CD14-positive monocyte (primary cell): ENCODE results near the gene MED27. TPM values are rescaled to one million over a fixed set of nuclear protein-coding genes. Genes with fewer than 3 reads are reported as not detected.

Experiments
- DNase-seq, 3 donors: peaks; one replicate each; pipeline ENCODE4 v3.0.0-alpha.2; 2011 to 2022
- H2AFZ ChIP-seq: 2 replicates; pipeline ENCODE4 v1.6.0; 2012; ENCODE audit warnings: mild to moderate bottlenecking, low read depth, low read length, inconsistent platforms; ENCODE audit not compliant: insufficient read depth, poor library complexity, severe bottlenecking
- H3K27ac ChIP-seq, 2 donors: 1 replicate in 1 of 2; 2 replicates in 1 of 2; pipeline ENCODE4 v1.5.1; 2012 to 2013; ENCODE audit warnings: low read length in 2 of 2, control low read depth in 1 of 2, inconsistent platforms in 1 of 2, low read depth in 1 of 2, mild to moderate bottlenecking in 1 of 2
- H3K27me3 ChIP-seq, 2 donors: one replicate each; pipeline versions ENCODE4 v1.6.0 to v1.6.1; 2011 to 2013; ENCODE audit warnings: low read length in 2 of 2; ENCODE audit not compliant: control insufficient read depth in 2 of 2, insufficient read depth in 2 of 2
- H3K36me3 ChIP-seq, 2 donors: replicated peaks in 1 of 2; 1 replicate in 1 of 2; 2 replicates in 1 of 2; pipeline versions ENCODE4 v1.5.1 to v1.6.1; 2012 to 2013; ENCODE audit warnings: low read length in 2 of 2, control low read depth in 1 of 2, inconsistent platforms in 1 of 2, mild to moderate bottlenecking in 1 of 2; ENCODE audit not compliant: insufficient read depth in 2 of 2, control insufficient read depth in 1 of 2
- H3K4me1 ChIP-seq, 2 donors: 1 replicate in 1 of 2; 2 replicates in 1 of 2; pipeline versions ENCODE4 v1.5.1 to v1.6.1; 2012 to 2013; ENCODE audit warnings: low read length in 2 of 2, control low read depth in 1 of 2, inconsistent platforms in 1 of 2, mild to moderate bottlenecking in 1 of 2, moderate library complexity in 1 of 2; ENCODE audit not compliant: insufficient read depth in 2 of 2, control insufficient read depth in 1 of 2
- H3K4me2 ChIP-seq: replicated peaks from 2 replicates; pipeline ENCODE3; 2012; ENCODE audit warnings: low read length, moderate library complexity, mild to moderate bottlenecking; ENCODE audit not compliant: poor library complexity, severe bottlenecking; ENCODE audit errors: extremely low read depth
- H3K4me3 ChIP-seq, 3 experiments: fragments of 200-600 bp in 1 of 3; sonication (generic) in 1 of 3; replicated peaks in 1 of 3; 1 replicate in 2 of 3; 2 replicates in 1 of 3; pipeline ENCODE4 v1.5.1; 2011 to 2013; ENCODE audit warnings: low read length in 3 of 3, mild to moderate bottlenecking in 3 of 3, control low read depth in 2 of 3, low read depth in 2 of 3, inconsistent platforms in 1 of 3, moderate library complexity in 1 of 3
- H3K79me2 ChIP-seq: 2 replicates; pipeline ENCODE4 v1.6.0; 2012; ENCODE audit warnings: mild to moderate bottlenecking, control low read depth, inconsistent platforms, low read length, moderate library complexity; ENCODE audit not compliant: insufficient read depth
- H3K9ac ChIP-seq: 2 replicates; pipeline ENCODE4 v1.6.0; 2017; ENCODE audit warnings: low read length, mild to moderate bottlenecking; ENCODE audit not compliant: insufficient read depth, poor library complexity, severe bottlenecking
- H3K9me3 ChIP-seq, 2 donors: replicated peaks in 1 of 2; 1 replicate in 1 of 2; 2 replicates in 1 of 2; pipeline versions ENCODE4 v1.5.1 to v1.6.1; 2012 to 2013; ENCODE audit warnings: low read length in 2 of 2, control low read depth in 1 of 2; ENCODE audit not compliant: control insufficient read depth in 1 of 2, insufficient read depth in 1 of 2
- H4K20me1 ChIP-seq: 2 replicates; pipeline ENCODE4 v1.6.0; 2012; ENCODE audit warnings: mild to moderate bottlenecking, low read length, control low read depth, moderate library complexity; ENCODE audit not compliant: insufficient read depth
- H3K27ac Mint-ChIP-seq, 7 donors: one replicate each; pipeline ENCODE4 v1.8.0; 2020; ENCODE audit warnings: mild to moderate bottlenecking in 7 of 7, mixed read lengths in 7 of 7, moderate library complexity in 6 of 7, inconsistent platforms in 2 of 7
- H3K27me3 Mint-ChIP-seq, 3 donors: one replicate each; pipeline ENCODE4 v1.8.0; 2021 to 2022; ENCODE audit warnings: low read depth in 3 of 3, mild to moderate bottlenecking in 3 of 3, mixed read lengths in 3 of 3, moderate library complexity in 3 of 3, inconsistent platforms in 1 of 3
- H3K36me3 Mint-ChIP-seq, 2 donors: one replicate each; pipeline ENCODE4 v1.8.0; 2020; ENCODE audit warnings: mixed read lengths in 2 of 2, inconsistent platforms in 1 of 2, mild to moderate bottlenecking in 1 of 2
- H3K4me1 Mint-ChIP-seq: one replicate; pipeline ENCODE4 v1.8.0; 2020; ENCODE audit warnings: mild to moderate bottlenecking, mixed read lengths
- H3K4me3 Mint-ChIP-seq, 2 donors: one replicate each; pipeline ENCODE4 v1.8.0; 2020; ENCODE audit warnings: mild to moderate bottlenecking in 2 of 2, mixed read lengths in 2 of 2, moderate library complexity in 1 of 2
- H3K9me3 Mint-ChIP-seq, 7 donors: one replicate each; pipeline ENCODE4 v1.8.0; 2020 to 2022; ENCODE audit warnings: mixed read lengths in 7 of 7, mild to moderate bottlenecking in 6 of 7, moderate library complexity in 6 of 7, inconsistent platforms in 2 of 7
- CTCF ChIP-seq: fragments of 200-600 bp; IDR thresholded peaks from one replicate; pipeline ENCODE4 v1.8.0; 2022; ENCODE audit warnings: antibody characterized with exemption, mild to moderate bottlenecking
- WGBS: methylation state at CpG from one replicate; pipeline ENCODE4 v1.1.5; 2013; ENCODE audit warnings: missing lambda C conversion rate; ENCODE audit not compliant: insufficient coverage; 5-methylcytosine and 5-hydroxymethylcytosine counted together
- intact Hi-C, 2 donors: fragments of 100-400 bp; cut with micrococcal nuclease; formaldehyde crosslinking; loops; one replicate each; pipeline versions ENCODE4 v1.15.0 to v1.15.1; 2023
- polyA plus RNA-seq, 3 donors: library from polyadenylated mRNA; depleted of rRNA in 1 of 3; unstranded in 2 of 3; stranded (reverse) in 1 of 3; fragments of 300-500 nt in 2 of 3; fragments of >200 nt in 1 of 3; fragmentation: Illumina TruSeq in 2 of 3; gene quantifications; 1 replicate in 2 of 3; 2 replicates in 1 of 3; pipeline ENCODE4 v1.2.3, GENCODE V29; 2012 to 2021

MED27 gene
- polyA plus RNA-seq, 3 donors, result 14.0 to 26.9 (median 25.8) TPM

DNA sequence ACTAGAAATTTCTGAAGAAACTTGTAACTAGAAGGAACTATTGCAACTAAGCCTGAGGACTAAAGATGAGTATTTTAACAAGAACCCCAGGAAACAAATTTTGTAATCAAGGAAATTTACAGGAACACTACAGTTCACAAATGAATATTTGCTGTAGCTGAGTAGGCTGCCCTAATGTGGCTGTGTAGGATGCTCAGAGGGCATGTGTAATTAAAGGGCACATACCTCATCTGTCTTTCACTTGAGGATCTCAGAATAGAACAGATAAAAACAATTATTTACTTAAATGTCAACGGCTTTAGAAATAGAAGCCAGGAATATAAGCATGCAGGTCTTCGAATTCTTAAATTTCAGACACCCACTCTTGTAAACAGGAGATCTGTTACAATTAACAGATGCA is 119.8 kb downstream of the MED27 start:
- Histone ChIP-seq H3K27me3 (no peaks in the 10 kb centered on the region), H3K79me2 (no peaks in the 10 kb centered on the region), H3K36me3 (peaks cover 0 to 18% of the 10 kb centered on the region in 2 donors), H3K4me1 (no peaks in the 10 kb centered on the region), H3K9me3 (no peaks in the 10 kb centered on the region), H3K4me2 (no peak overlapping the region), H3K4me3 (no peak overlapping the region), H3K27ac (no peak overlapping the region), H4K20me1 (no peaks in the 10 kb centered on the region), H2AFZ (no peak overlapping the region), H3K9ac (no peak overlapping the region)
- DNase-seq, result no peak
- intact Hi-C loops, result no loop called here
- Mint-ChIP-seq H3K36me3 (peaks cover 12 to 20% of the 10 kb centered on the region in 2 donors), H3K9me3 (no peaks in the 10 kb centered on the region), H3K27ac (no peak overlapping the region), H3K27me3 (no peaks in the 10 kb centered on the region), H3K4me3 (no peak overlapping the region), H3K4me1 (no peaks in the 10 kb centered on the region)
- TF ChIP-seq CTCF, result no peak
- WGBS, result no CpG with 5 or more reads among the region's 2 CpGs

- TF ChIP-seq CTCF, result no peak
Observed at GRCh38 chr9:131959056-131959455, 120.6 kb downstream of the MED27 start.

More at GRCh38 chr9:131959056-131959455, 120.6 kb downstream of the MED27 start:
- no peaks in the 10 kb centered on the region for H3K4me1 ChIP-seq
- no peak overlapping the region for H3K27ac ChIP-seq
- no peak for DNase-seq
- Mint-ChIP-seq H3K27ac (no peak overlapping the region), H3K4me1 (no peaks in the 10 kb centered on the region), H3K4me3 (no peak overlapping the region), H3K27me3 (no peaks in the 10 kb centered on the region), H3K9me3 (no peaks in the 10 kb centered on the region), H3K36me3 (peaks cover 8 to 17% of the 10 kb centered on the region in 2 donors)
- no peaks in the 10 kb centered on the region for H3K9me3 ChIP-seq
- H3K4me2 ChIP-seq, result no peak overlapping the region
- H3K4me3 ChIP-seq, result no peak overlapping the region
- no peaks in the 10 kb centered on the region for H3K27me3 ChIP-seq
- H3K9ac ChIP-seq, result no peak overlapping the region
- no peak overlapping the region for H2AFZ ChIP-seq
- H3K79me2 ChIP-seq, result no peaks in the 10 kb centered on the region
- peaks cover 0 to 12% of the 10 kb centered on the region in 2 donors for H3K36me3 ChIP-seq
- no peaks in the 10 kb centered on the region for H4K20me1 ChIP-seq
- intact Hi-C loops, result no loop called here
- WGBS, result 100% methylated on average over 1 of the region's 3 CpGs
